Panc1 (cell line): ENCODE results near the gene GSTM1. TPM values are rescaled to one million over a fixed set of nuclear protein-coding genes. Genes with fewer than 3 reads are reported as not detected.

ENCODE experiments used
- ATAC-seq: fragments of 200-7000 bp; cut with Tn5 transposase; 2 replicates; pipeline ENCODE4 v1.9.1; 2020; ENCODE audit warnings: mild to moderate bottlenecking, moderate library complexity
- BruUV-seq: library from RNA; stranded (reverse); fragments of 400-500 nt; replicated peaks from 2 replicates; lab custom pipeline; 2021; lab: Mats Ljungman, UMichigan
- CTCF ChIA-PET: fragments of 300-600 bp; sonication (Branson Sonifier 250); formaldehyde crosslinking; loops from one replicate; lab custom pipeline; 2022; ENCODE audit warnings: antibody characterized with exemption; lab: Charles Lee
- POLR2A ChIA-PET: fragments of 300-600 bp; sonication (Branson Sonifier 250); formaldehyde crosslinking; loops from one replicate; lab custom pipeline; 2022; ENCODE audit warnings: antibody characterized with exemption; lab: Charles Lee
- DNase-seq: peaks from one replicate; pipeline ENCODE4 v3.0.0-alpha.2; 2010; ENCODE audit warnings: low read depth, low spot score
- H3K27ac ChIP-seq: 2 replicates; pipeline ENCODE4 v1.5.1; 2011; ENCODE audit warnings: mild to moderate bottlenecking, low read length, inconsistent platforms
- H3K27me3 ChIP-seq: fragments of 200-500 bp; sonication (Bioruptor generic); 2 replicates; pipeline ENCODE4 v1.6.0; 2014; ENCODE audit warnings: low read length, inconsistent platforms; ENCODE audit not compliant: control insufficient read depth, insufficient read depth
- H3K36me3 ChIP-seq: fragments of 200-500 bp; sonication (Bioruptor generic); 2 replicates; pipeline ENCODE4 v1.5.1; 2014; ENCODE audit warnings: inconsistent platforms, mild to moderate bottlenecking, low read length, moderate library complexity; ENCODE audit not compliant: control insufficient read depth, insufficient read depth
- H3K4me1 ChIP-seq: 2 replicates; pipeline ENCODE4 v1.5.1; 2011; ENCODE audit warnings: inconsistent platforms, mild to moderate bottlenecking, low read length, moderate library complexity; ENCODE audit not compliant: control insufficient read depth, insufficient read depth
- H3K4me3 ChIP-seq, 2 experiments: 2 replicates each; pipeline ENCODE4 v1.5.1; 2011 to 2012; ENCODE audit warnings: low read depth in 2 of 2, low read length in 2 of 2, mild to moderate bottlenecking in 2 of 2, inconsistent platforms in 1 of 2, moderate library complexity in 1 of 2
- H3K9me3 ChIP-seq: fragments of 200-500 bp; sonication (Bioruptor generic); 2 replicates; pipeline ENCODE4 v1.5.1; 2014; ENCODE audit warnings: low read depth, mild to moderate bottlenecking, inconsistent platforms, low read length, moderate library complexity; ENCODE audit not compliant: control insufficient read depth, insufficient read depth
- POLR2AphosphoS5 ChIP-seq: IDR thresholded peaks from 2 replicates; pipeline ENCODE4 v1.6.1; 2012; ENCODE audit warnings: mild to moderate bottlenecking, low read depth, low read length, moderate library complexity
- SIN3A ChIP-seq: IDR thresholded peaks from 2 replicates; pipeline ENCODE4 v1.6.1; 2012; ENCODE audit warnings: low read depth, mild to moderate bottlenecking, low read length, moderate library complexity, borderline replicate concordance; ENCODE audit not compliant: insufficient read depth
- TCF7L2 ChIP-seq: IDR thresholded peaks from 2 replicates; pipeline ENCODE4 v1.6.1; 2011; ENCODE audit warnings: mild to moderate bottlenecking, low read depth, low read length, inconsistent platforms
- in situ Hi-C: cut with HindIII; loops from 2 replicates; pipeline ENCODE4 v1.10.0; 2016; ENCODE audit warnings: low sequenced_read_pairs, low pct_unique_long_range_greater_than_20kb
- intact Hi-C: fragments of 100-400 bp; cut with micrococcal nuclease; formaldehyde crosslinking; loops from one replicate; pipeline ENCODE4 v1.10.0; 2022; ENCODE audit not compliant: unreplicated experiment
- total RNA-seq: library from RNA; stranded (reverse); gene quantifications from one replicate; pipeline ENCODE4 v1.2.1, GENCODE V29; 2021; ENCODE audit not compliant: unreplicated experiment
- TF ChIP-seq, protein P1 (sequence below): fragments of 450-650 bp; IDR thresholded peaks from 2 replicates; pipeline ENCODE4 v1.5.1; 2017; ENCODE audit warnings: mild to moderate bottlenecking
- TF ChIP-seq, protein P2 (sequence below), 2 experiments: IDR thresholded peaks; 2 replicates each; pipeline ENCODE4 v1.6.1; 2011 to 2012; ENCODE audit warnings: low read depth in 2 of 2, control low read depth in 1 of 2, low read length in 1 of 2, mild to moderate bottlenecking in 1 of 2, moderate library complexity in 1 of 2; ENCODE audit not compliant: insufficient read depth in 1 of 2

GSTM1 gene
- total RNA-seq, 1 experiment from 2014 or later, result not detected

DNA sequence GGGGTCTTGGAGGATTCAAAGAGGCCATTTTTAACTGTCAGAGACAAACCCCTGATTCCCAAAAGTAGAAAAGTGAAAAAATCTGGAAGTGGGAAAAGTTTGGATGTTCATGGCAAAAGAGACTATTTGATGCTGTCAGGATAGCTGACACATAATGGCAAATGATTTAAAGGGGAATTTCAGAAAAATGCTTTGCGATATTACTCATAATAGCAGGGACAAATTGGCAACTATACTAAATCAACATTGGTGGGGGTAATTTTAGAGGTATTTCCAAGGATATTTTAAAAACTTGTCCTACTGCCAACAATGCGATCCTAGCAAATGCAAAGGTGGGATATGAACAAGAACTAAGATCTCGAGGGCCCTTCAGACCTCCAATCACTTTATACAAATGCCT, 37.0 kb upstream of the GSTM1 start:
- H3K4me1 ChIP-seq, result no peaks in the 10 kb centered on the region; the same call in 1 of the 2 replicates
- BruUV-seq, result no TSS peak
- no peak overlapping the region for H3K27ac ChIP-seq
- ATAC-seq (no peak), DNase-seq (no peak)
- H3K27me3 ChIP-seq, result no peaks in the 10 kb centered on the region
- no peaks in the 10 kb centered on the region for H3K36me3 ChIP-seq
- TF ChIP-seq, protein P1, sequence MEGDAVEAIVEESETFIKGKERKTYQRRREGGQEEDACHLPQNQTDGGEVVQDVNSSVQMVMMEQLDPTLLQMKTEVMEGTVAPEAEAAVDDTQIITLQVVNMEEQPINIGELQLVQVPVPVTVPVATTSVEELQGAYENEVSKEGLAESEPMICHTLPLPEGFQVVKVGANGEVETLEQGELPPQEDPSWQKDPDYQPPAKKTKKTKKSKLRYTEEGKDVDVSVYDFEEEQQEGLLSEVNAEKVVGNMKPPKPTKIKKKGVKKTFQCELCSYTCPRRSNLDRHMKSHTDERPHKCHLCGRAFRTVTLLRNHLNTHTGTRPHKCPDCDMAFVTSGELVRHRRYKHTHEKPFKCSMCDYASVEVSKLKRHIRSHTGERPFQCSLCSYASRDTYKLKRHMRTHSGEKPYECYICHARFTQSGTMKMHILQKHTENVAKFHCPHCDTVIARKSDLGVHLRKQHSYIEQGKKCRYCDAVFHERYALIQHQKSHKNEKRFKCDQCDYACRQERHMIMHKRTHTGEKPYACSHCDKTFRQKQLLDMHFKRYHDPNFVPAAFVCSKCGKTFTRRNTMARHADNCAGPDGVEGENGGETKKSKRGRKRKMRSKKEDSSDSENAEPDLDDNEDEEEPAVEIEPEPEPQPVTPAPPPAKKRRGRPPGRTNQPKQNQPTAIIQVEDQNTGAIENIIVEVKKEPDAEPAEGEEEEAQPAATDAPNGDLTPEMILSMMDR, result no peak
- no peak for TF ChIP-seq POLR2AphosphoS5
- no peak for TF ChIP-seq TCF7L2
- TF ChIP-seq SIN3A, result no peak
- in situ Hi-C loops (no loop called here), intact Hi-C loops (no loop called here)
- ChIA-PET POLR2A (no interaction called here), CTCF (no interaction called here)
- no peaks in the 10 kb centered on the region for H3K9me3 ChIP-seq
- H3K4me3 ChIP-seq, result no peak overlapping the region

DNA sequence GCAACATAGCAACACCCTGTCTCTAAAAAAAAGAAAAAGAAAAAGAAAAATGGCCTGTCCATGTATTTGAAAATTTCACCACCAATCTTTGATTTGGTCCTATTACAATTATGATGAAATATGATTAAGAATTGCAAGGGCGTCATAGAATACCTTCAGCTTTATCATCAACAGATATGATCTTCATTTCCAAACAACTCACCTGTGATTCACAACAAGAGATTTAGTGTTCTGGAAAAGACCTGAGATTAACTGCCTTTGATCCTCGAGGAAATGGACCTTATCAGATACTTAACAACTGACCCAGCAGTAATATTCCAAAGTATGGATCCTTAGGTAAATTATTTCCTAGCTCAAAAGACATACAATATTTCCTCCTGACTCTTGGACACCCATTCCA, 35.2 kb upstream of the GSTM1 start:
- no peak for DNase-seq

More for the DNA sequence above, 35.2 kb upstream of the GSTM1 start:
- no peaks in the 10 kb centered on the region for H3K36me3 ChIP-seq
- CTCF ChIA-PET, result interaction anchor here (0.5 kb wide), 1 partner anchor 552 kb away, joined by 3 read pairs; no protein-coding TSS in a partner anchor
- no peaks in the 10 kb centered on the region for H3K27me3 ChIP-seq
- H3K27ac ChIP-seq, result no peak overlapping the region
- in situ Hi-C loops, result no loop called here
- TF ChIP-seq, protein P2, sequence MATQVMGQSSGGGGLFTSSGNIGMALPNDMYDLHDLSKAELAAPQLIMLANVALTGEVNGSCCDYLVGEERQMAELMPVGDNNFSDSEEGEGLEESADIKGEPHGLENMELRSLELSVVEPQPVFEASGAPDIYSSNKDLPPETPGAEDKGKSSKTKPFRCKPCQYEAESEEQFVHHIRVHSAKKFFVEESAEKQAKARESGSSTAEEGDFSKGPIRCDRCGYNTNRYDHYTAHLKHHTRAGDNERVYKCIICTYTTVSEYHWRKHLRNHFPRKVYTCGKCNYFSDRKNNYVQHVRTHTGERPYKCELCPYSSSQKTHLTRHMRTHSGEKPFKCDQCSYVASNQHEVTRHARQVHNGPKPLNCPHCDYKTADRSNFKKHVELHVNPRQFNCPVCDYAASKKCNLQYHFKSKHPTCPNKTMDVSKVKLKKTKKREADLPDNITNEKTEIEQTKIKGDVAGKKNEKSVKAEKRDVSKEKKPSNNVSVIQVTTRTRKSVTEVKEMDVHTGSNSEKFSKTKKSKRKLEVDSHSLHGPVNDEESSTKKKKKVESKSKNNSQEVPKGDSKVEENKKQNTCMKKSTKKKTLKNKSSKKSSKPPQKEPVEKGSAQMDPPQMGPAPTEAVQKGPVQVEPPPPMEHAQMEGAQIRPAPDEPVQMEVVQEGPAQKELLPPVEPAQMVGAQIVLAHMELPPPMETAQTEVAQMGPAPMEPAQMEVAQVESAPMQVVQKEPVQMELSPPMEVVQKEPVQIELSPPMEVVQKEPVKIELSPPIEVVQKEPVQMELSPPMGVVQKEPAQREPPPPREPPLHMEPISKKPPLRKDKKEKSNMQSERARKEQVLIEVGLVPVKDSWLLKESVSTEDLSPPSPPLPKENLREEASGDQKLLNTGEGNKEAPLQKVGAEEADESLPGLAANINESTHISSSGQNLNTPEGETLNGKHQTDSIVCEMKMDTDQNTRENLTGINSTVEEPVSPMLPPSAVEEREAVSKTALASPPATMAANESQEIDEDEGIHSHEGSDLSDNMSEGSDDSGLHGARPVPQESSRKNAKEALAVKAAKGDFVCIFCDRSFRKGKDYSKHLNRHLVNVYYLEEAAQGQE (IDR thresholded peaks at IDR 0.05; ENCODE audit: insufficient read depth in 1 of 2, low read depth in 2 of 2, low read length in 1 of 2), result no peak
- TF ChIP-seq POLR2AphosphoS5, result no peak
- no peak for TF ChIP-seq SIN3A
- TF ChIP-seq, protein P1, result no peak
- TF ChIP-seq TCF7L2, result no peak
- no peaks in the 10 kb centered on the region for H3K9me3 ChIP-seq
- H3K4me3 ChIP-seq, result no peak overlapping the region
- intact Hi-C loops, result no loop called here
- POLR2A ChIA-PET, result no interaction called here
- no peaks in the 10 kb centered on the region; the same call in 1 of the 2 replicates for H3K4me1 ChIP-seq
- ATAC-seq, result no peak
- no TSS peak for BruUV-seq
